ENCODE measurements around the gene ZBTB24.

The ZBTB24 gene

GRCh38 chr6:109498936-109499335 lies 15.9 kb upstream of the ZBTB24 start:
- peak; percentile 34 for DNase-seq (ENCODE audit: low spot score)

GRCh38 chr6:109498052-109498451 lies 15.0 kb upstream of the ZBTB24 start:
- DNase-seq (ENCODE audit: low spot score) = no peak

GRCh38 chr6:109496036-109496772 lies 13.2 kb upstream of the ZBTB24 start:
- DNase-seq (ENCODE audit: low spot score) = no peak

GRCh38 chr6:109493865-109494264 lies 10.8 kb upstream of the ZBTB24 start:
- DNase-seq (ENCODE audit: low spot score) = no peak

GRCh38 chr6:109491207-109491938 lies 8.4 kb upstream of the ZBTB24 start:
- DNase-seq (ENCODE audit: low spot score) = peak; percentile 21

GRCh38 chr6:109490713-109491112 lies 7.7 kb upstream of the ZBTB24 start:
- no peak for DNase-seq (ENCODE audit: low spot score)

GRCh38 chr6:109488001-109488400 lies 5.0 kb upstream of the ZBTB24 start:
- no peak for DNase-seq (ENCODE audit: low spot score)

- peak; percentile 56 for DNase-seq (ENCODE audit: low spot score)
Observed at GRCh38 chr6:109486068-109486467, 3.0 kb upstream of the ZBTB24 start.

- DNase-seq (ENCODE audit: low spot score) = no peak
Observed at GRCh38 chr6:109485266-109485935, 2.4 kb upstream of the ZBTB24 start.

- DNase-seq (ENCODE audit: low spot score) = no peak
Observed at GRCh38 chr6:109484122-109484521, 1.1 kb upstream of the ZBTB24 start.

GRCh38 chr6:109483735-109484057 lies 677 bp upstream of the ZBTB24 start:
- no peak for DNase-seq (ENCODE audit: low spot score)

- DNase-seq (ENCODE audit: low spot score) = no peak
Observed at GRCh38 chr6:109480993-109481480, 2.0 kb downstream of the ZBTB24 start.

GRCh38 chr6:109478841-109479624 lies 4.0 kb downstream of the ZBTB24 start:
- no peak for DNase-seq (ENCODE audit: low spot score)

- no peak for DNase-seq (ENCODE audit: low spot score)
Observed at GRCh38 chr6:109478222-109478805, 4.7 kb downstream of the ZBTB24 start.

- peak; percentile 64 for DNase-seq (ENCODE audit: low spot score)
Observed at GRCh38 chr6:109477725-109478124, 5.3 kb downstream of the ZBTB24 start.

GRCh38 chr6:109477184-109477583 lies 5.8 kb downstream of the ZBTB24 start:
- DNase-seq (ENCODE audit: low spot score) = no peak

GRCh38 chr6:109475625-109476024 lies 7.4 kb downstream of the ZBTB24 start:
- DNase-seq (ENCODE audit: low spot score) = no peak

- no peak for DNase-seq (ENCODE audit: low spot score)
Observed at GRCh38 chr6:109474995-109475394, 8.0 kb downstream of the ZBTB24 start.

- DNase-seq (ENCODE audit: low spot score) = no peak
Observed at GRCh38 chr6:109473120-109473519, 9.9 kb downstream of the ZBTB24 start.

- DNase-seq (ENCODE audit: low spot score) = no peak
Observed at GRCh38 chr6:109472132-109472995, 10.7 kb downstream of the ZBTB24 start.

All from kidney tubule cell (primary cell).